ENCODE measurements around the gene TRIM31. TPM values are rescaled to one million over a fixed set of nuclear protein-coding genes. Genes with fewer than 3 reads are reported as not detected.

The TRIM31 gene
- total and polyA plus RNA-seq, 8 donors: 0.14 to 0.22 (median 0.16) TPM; not detected in 1

GRCh38 chr6:30152016-30152673 lies 39.3 kb upstream of the TRIM31 start:
- WGBS, 2 donors: 50 to 61% methylated on average over 4 of the region's 4 CpGs
- no peak for DNase-seq
- H3K4me1 ChIP-seq: peaks cover 0 to 5% (median 0%) of the 10 kb centered on the region in 3 donors
- no peaks in the 10 kb centered on the region for H3K9me3 ChIP-seq
- ATAC-seq: no peak
- no peak for TF ChIP-seq CTCF (IDR thresholded peaks at IDR 0.05)
- H3K27me3 ChIP-seq: no peaks in the 10 kb centered on the region
- H3K4me3 ChIP-seq: no peak overlapping the region
- no peak for FAIRE-seq
- no peak overlapping the region for H3K27ac ChIP-seq
- intact Hi-C loops (cut with DNase I): no loop called here
- no peaks in the 10 kb centered on the region for H3K36me3 ChIP-seq

GRCh38 chr6:30151580-30151979 lies 38.7 kb upstream of the TRIM31 start:
- H3K27me3 ChIP-seq: no peaks in the 10 kb centered on the region
- no peaks in the 10 kb centered on the region for H3K9me3 ChIP-seq
- intact Hi-C loops (cut with DNase I): no loop called here
- 57 to 74% methylated on average over 3 of the region's 3 CpGs for WGBS, 2 donors
- H3K4me1 ChIP-seq: peaks cover 0 to 5% (median 0%) of the 10 kb centered on the region in 3 donors
- H3K27ac ChIP-seq: no peak overlapping the region
- no peaks in the 10 kb centered on the region for H3K36me3 ChIP-seq
- DNase-seq (no peak), FAIRE-seq (no peak), ATAC-seq (no peak)
- TF ChIP-seq CTCF (IDR thresholded peaks at IDR 0.05): no peak
- H3K4me3 ChIP-seq: no peak overlapping the region

- TF ChIP-seq CTCF (IDR thresholded peaks at IDR 0.05): no peak
- intact Hi-C loops (cut with DNase I): no loop called here
- FAIRE-seq: no peak
- Histone ChIP-seq H3K27me3 (no peaks in the 10 kb centered on the region), H3K4me3 (no peak overlapping the region), H3K9me3 (no peaks in the 10 kb centered on the region), H3K4me1 (peaks cover 0 to 5% (median 0%) of the 10 kb centered on the region in 3 donors), H3K36me3 (no peaks in the 10 kb centered on the region), H3K27ac (no peak overlapping the region)
- no peak for DNase-seq
- 71 to 75% methylated on average over 10 of the region's 10 CpGs for WGBS, 2 donors
- ATAC-seq: no peak
Measured at GRCh38 chr6:30150671-30151395, 37.9 kb upstream of the TRIM31 start.

GRCh38 chr6:30149858-30150550 lies 37.1 kb upstream of the TRIM31 start:
- no peaks in the 10 kb centered on the region for H3K27me3 ChIP-seq
- no peaks in the 10 kb centered on the region for H3K36me3 ChIP-seq
- DNase-seq: no peak
- no peak overlapping the region for H3K27ac ChIP-seq
- ATAC-seq: no peak
- intact Hi-C loops (cut with DNase I): no loop called here
- no peak overlapping the region for H3K4me3 ChIP-seq
- TF ChIP-seq CTCF (IDR thresholded peaks at IDR 0.05): no peak
- FAIRE-seq: no peak
- 67 to 71% methylated on average over 7 of the region's 7 CpGs for WGBS, 2 donors
- H3K4me1 ChIP-seq: peaks cover 0 to 5% (median 0%) of the 10 kb centered on the region in 3 donors
- no peaks in the 10 kb centered on the region for H3K9me3 ChIP-seq

Data from pancreas (tissue), 10 donors.